Measurements from ENCODE around the gene MICAL3.

The MICAL3 gene

DNA sequence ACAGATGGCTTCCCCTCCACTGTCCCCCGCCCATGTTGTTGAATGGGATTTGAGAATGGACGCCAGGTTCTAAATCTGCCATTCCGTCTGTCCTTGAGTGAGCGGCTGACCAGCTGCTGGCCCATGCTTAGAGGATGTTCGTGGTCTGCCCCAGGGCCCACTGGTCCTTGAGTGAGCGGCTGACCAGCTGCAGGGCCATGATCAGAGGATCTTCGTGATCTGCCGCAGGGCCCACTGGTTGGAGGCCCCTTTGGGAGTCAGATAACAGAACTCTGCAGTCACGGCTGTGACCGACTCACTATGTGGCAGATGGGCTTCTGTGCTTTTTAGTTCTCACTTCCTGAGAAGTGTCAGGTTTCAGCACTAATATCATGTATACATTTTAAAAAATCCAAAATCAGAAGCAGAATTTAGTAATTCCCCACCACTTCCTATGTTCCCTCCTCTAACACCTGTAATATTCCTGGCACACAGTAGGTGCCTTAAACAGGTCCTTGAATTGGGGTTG lies 54.1 kb downstream of the MICAL3 start:
- peak; percentile 96 for DNase-seq

- DNase-seq, result no peak
Measured at GRCh38 chr22:17969701-17970113, 54.7 kb downstream of the MICAL3 start.

DNA sequence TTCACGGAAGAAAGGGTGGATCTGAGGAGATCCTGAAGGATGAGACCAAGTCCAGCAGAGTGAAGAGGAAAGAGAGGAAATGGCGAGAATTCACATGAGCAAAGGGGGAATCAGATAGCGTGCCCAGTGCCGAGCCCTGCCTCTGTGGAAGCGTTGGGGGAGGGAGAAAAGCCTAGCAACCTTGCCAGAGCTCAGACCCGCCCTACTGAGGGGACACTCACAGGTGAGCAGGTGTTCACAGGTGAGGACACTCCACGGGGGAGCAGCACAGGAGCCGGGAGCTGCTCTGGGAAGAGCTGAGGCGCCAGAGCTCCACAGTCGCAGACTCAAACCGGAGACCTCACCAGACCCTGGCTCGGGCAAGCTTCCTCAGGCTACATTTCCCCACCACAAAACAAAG lies 56.2 kb downstream of the MICAL3 start:
- DNase-seq, result no peak

- no peak for DNase-seq
Measured at GRCh38 chr22:17966403-17966717, 58.0 kb downstream of the MICAL3 start.

DNA sequence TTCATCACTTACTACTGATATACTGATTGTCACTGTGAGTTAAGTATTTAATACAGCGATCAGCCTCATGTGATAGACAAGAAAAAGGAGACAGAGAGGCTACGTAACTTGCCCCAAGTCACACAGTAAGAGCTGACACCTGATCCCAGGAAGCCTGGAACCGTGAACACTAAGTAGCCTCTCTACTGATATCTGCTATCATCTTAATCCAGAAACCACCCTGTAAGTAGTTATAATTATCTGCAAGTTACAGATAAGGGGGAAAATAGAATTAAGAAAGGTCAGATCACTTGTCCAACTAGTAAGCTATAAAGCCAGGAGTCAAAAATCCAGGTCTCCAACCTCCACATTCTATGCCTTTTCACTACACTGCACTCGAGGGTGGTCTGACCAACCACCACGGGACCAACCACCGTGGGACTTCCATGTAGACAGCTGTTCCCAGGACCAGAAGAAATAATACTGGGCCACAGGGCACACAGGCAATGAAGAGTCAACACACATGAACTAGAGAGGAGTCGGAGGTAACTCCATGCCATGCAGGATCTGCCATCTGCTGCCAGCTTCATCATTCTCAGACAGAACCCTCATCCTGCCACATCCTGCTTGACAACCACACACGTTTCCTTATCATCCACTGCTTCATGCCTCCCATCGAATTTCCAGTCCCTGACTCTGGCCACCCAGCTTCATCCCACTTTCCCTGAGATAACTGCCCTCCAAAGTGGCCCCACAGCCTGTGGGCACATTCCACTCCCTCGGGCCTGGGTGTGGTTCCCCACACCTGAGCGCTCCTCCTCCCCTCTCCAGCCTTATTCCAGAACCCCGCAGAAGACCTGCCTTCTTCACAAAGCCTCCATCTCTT lies 58.6 kb downstream of the MICAL3 start:
- DNase-seq, result no peak

DNA sequence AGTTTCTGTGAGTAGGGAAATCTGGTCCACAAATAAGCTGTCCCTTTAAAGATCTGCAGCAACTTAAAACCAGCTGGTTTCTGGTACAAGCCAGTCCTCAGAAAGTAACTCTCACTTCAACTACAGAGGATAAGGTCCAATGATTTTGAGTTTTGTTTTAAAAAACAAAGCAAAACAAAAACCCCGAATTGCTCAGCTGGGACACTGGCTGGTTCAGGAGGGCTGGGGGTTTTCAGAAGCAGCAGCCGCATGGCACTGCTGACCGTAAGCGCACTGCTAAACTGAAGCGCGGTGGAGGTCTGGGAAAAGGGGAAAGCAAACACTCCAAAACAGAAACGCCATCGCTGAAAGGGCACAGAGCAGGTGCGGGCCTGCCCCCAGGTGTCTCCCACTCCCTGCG lies 59.7 kb downstream of the MICAL3 start:
- DNase-seq, result no peak

- no peak for DNase-seq
Measured at GRCh38 chr22:17964156-17964555, 60.2 kb downstream of the MICAL3 start.

DNA sequence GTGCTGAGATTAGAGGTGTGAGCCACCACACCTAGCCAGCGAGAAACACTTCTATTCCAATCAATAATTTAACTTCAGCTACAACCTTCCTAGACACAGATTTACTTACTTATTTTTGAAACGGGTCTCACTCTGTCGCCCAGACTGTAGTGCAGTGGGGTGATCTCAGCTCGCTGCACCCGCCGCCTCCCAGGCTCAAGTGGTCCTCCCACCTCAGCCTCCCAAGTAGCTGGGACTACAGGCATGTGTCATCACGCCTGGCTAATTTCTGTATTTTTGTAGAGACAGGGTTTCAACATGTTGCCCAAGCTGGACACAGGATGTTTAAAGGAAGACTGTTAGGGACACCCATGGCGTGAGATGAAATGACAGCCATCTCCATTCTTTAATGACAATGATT lies 61.3 kb downstream of the MICAL3 start:
- DNase-seq, result no peak

DNA sequence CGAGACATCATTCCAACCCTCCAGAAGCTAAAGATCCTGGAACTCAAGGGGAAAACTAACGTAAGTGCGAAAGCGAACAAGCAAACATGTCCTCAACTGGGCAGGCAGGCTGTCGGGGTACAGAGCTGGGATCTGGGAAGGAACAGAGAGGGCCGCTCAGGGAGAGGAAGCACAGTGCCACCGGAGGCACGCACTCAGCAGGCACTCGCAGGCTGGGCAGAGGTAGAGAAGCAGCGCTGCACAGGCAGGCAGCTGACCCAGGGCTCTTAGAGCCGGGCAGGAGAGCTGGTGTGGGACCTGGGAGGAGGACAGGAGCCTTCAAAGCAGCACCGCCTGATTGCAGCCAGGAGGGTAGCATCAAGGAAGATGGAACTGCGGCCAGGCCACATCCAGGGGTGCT lies 62.2 kb downstream of the MICAL3 start:
- DNase-seq, result no peak

DNA sequence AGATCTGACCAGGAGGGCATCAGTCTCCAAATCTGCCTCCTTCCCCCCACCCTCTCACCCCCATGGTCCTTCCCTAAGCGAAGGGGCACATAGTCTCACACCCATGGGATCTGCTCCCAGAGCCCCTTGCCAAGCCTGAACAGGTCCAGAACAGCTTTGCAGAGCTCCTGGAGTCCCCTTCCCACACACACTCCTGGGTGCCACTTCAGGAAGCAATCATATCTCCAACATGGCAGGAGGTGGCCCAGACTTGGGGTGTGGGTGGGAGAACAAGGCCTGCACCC lies 63.0 kb downstream of the MICAL3 start:
- no peak for DNase-seq

DNA sequence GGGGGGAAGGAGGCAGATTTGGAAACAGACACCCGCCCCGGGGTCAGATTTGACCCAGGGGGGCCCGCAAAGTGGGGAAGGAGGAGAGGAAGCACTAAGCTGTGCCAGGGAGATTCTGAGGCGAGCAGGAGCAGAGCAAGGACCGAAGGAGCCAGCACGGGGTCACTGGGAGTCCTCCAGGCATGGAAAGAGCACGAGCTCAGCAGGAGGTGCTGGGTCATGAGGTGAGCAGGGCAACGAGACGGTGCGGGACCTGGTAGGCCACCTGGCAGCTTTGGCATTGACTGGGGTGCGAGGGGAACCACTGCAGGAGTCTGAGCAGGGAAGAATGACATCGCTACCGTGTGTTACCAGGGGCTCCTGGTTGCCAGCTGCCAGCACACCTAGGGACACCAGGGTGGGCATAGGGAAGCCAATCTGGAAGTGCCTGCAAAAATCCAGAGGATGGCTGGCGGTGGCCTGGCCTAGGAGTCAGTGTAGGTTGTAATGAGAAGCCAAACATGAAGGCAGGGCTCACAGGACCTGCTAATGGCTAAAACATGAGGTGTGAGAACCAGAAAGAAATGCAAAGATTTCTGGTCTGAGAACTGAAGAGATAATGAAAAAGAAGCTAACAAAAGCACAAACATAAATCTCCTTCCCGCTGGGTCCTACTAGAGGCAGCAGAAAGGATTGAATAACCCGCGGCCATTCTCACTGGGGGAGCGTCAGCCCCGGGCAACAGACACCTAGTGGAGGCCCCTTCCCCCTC lies 63.5 kb downstream of the MICAL3 start:
- DNase-seq, result no peak

- DNase-seq, result no peak
Measured at GRCh38 chr22:17960011-17960410, 64.3 kb downstream of the MICAL3 start.

DNA sequence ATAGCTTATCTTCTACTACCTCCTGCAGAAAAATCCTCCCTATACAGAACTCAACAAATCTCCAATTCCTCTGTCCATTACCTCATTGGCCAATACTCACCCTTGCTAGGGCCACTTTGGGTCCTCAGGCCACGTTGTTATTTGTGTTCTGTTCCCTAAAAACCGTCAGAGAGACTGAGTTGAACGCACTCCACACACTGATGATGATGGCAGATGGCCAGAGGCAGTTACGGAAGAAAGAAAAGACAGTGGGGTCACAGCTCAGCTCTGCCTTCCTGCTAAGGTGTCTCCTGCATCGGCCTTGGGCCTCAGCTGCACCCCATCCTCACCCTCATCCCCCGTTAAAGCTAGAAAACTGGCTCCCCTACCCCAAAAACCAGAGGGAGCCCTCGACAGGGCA lies 66.2 kb downstream of the MICAL3 start:
- DNase-seq, result no peak

GRCh38 chr22:17957693-17958092 lies 66.7 kb downstream of the MICAL3 start:
- no peak for DNase-seq

- DNase-seq, result no peak
Measured at GRCh38 chr22:17957204-17957603, 67.2 kb downstream of the MICAL3 start.

GRCh38 chr22:17956630-17957029 lies 67.7 kb downstream of the MICAL3 start:
- no peak for DNase-seq

- no peak for DNase-seq
Measured at GRCh38 chr22:17955590-17956379, 68.6 kb downstream of the MICAL3 start.

DNA sequence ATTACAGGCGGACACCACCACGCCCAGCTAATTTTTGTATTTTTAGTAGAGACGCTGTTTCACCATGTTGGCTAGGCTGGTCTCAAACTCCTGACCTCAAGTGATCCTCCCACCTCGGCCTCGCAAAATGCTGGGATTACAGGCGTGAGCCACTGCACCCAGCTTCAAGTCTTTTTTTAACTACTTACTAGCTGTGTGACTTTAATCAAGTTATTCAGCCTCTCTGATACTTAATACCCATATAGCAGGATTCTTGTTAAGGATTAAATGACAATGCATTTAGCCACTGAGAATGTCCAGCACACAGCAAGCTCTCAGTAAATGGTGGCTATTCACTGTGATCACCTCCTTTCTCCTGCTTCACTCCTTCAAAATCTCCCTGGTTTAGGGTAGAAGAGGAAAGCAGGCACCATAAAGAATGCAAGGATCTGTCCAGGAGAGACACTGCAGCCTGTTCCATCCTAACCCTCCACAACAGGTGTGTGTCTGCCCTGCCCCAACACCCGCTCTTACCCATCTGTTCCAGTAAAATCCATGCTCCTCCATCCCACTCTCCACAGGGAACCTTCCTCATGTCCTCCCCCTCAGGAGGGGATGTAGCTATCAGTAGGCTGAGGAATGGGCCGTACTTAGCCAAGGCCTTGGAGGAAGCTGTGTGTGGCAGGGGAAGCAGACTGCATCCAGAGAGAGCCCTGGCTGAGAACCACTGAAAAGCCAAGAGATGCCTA lies 69.3 kb downstream of the MICAL3 start:
- DNase-seq, result peak; percentile 81

DNA sequence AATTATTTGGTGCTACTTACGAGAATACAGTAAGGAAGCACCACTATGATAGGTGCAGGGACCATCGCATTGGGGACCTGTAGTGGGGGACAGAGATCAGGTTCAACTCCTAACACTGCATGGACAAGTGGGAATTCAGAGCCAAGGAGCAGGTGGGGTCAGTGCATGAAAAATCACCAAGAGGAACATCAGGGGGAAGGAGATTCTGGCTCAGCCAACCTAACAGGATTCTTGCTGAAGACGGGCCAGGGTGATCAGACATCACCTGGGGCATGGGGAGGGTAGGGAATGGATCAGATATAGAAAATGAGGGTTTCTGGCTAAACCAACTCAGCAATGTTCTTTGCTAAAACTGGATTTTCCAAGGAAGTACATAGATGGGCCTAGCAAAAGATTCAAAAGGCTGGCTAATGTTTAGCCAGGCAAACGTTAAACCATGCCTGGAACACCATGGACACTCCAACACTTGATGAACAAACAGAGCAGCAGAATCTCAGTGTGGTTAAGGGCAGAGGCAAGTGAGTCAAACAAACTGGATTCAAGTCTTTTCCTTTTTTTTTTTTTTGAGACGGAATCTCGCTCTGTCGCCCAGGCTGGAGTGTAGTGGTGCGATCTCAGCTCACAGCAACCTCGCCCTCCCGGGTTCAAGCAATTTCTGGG lies 70.0 kb downstream of the MICAL3 start:
- DNase-seq, result no peak

DNA sequence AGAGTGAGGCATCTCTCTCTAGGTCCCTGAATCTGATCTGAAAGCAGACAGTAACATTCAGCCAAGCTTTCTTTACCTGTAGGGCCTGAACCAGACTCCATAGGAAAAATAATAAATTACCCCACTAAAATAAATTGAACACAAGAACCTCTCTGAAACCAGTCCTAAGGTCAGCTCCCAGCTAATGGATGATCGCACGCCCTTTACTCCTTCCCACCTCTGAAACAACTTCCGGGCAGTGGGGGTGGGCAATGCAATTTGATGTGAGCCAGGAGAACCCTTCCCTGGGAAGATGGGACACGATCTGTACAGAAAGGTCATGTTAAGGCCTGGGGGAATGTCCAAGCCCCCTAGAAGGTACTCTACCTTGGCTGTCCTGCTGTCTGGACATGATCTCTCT lies 71.2 kb downstream of the MICAL3 start:
- DNase-seq, result no peak

DNA sequence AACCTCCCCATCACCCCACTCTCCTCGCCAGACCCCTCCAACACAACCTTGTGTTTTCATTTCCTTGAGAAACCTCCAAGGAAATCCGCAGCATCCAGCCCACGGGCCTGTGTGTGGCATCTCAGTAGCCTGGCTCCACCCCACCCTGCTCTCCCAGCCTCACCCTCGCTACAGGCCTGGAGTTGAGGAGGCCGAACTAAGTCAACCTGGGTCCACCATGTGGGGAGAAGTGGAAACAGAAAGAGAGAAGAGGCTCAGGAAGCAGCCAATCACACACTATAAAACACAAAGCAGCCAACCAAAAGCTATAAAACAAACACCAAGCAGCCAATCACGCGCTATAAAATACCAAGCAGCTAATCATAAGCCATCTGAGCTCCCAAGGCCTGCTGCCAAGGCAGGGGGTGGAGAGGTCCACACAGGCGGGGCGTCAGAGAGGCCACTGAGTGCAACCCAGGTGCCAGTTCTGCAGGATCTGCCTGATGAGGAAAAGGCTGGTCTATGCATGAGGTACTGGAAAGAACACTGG lies 72.0 kb downstream of the MICAL3 start:
- DNase-seq, result peak; percentile 32

GRCh38 chr22:17951315-17951714 lies 73.0 kb downstream of the MICAL3 start:
- DNase-seq, result no peak

All from NCI-H524 treated with DMSO at 0.1 percent for 48 hours (cell line).